ENCODE measurements around the gene ATAD5.

- TF ChIP-seq ZNF274 (IDR thresholded peaks at IDR 0.05; ENCODE audit: low read depth, low read length): no peak
- no peak for TF ChIP-seq YY1 (IDR thresholded peaks at IDR 0.05; ENCODE audit: insufficient read depth, insufficient read length)
- TF ChIP-seq SUZ12 (IDR thresholded peaks at IDR 0.05; ENCODE audit: extremely low read depth, insufficient read depth, insufficient read length): no peak
Observed at GRCh38 chr17:30894236-30894635, 62.5 kb downstream of the ATAD5 start.

All from NT2/D1 (cell line).